PC-3 (cell line): ENCODE data around the gene CDKN2AIP. TPM values are rescaled to one million over a fixed set of nuclear protein-coding genes. Genes with fewer than 3 reads are reported as not detected.
"Not testable (repeated sequence)": the region's sequence is repeated elsewhere in the genome, so short reads cannot be mapped to it uniquely, and the experiment has no call there.

Experiments
- ATAC-seq: fragments of 200-7000 bp; cut with Tn5 transposase; 2 replicates; pipeline ENCODE4 v1.9.1; 2020; ENCODE audit warnings: mild to moderate bottlenecking, moderate library complexity
- BruUV-seq: library from RNA; stranded (reverse); fragments of 400-500 nt; replicated peaks from 2 replicates; lab custom pipeline; 2021; lab: Mats Ljungman, UMichigan
- CTCF ChIA-PET: fragments of 300-600 bp; sonication (Branson Sonifier 250); formaldehyde crosslinking; loops from one replicate; lab custom pipeline; 2022; ENCODE audit warnings: antibody characterized with exemption; lab: Charles Lee
- POLR2A ChIA-PET: fragments of 300-600 bp; sonication (Branson Sonifier 250); formaldehyde crosslinking; loops from one replicate; lab custom pipeline; 2022; ENCODE audit warnings: antibody characterized with exemption; ENCODE audit not compliant: unreplicated experiment; lab: Charles Lee
- DNase-seq: peaks from one replicate; pipeline ENCODE4 v3.0.0-alpha.2; 2015
- H2AFZ ChIP-seq: fragments of 300-600 bp; sonication (generic); 2 replicates; pipeline ENCODE4 v1.6.0; 2016; ENCODE audit warnings: antibody characterized with exemption, low read length
- H3F3A ChIP-seq: fragments of 300-600 bp; sonication (generic); one replicate; pipeline ENCODE4 v1.6.0; 2017; ENCODE audit warnings: antibody characterized with exemption, low read length, control low read depth, mild to moderate bottlenecking; ENCODE audit not compliant: unreplicated experiment
- H3K27ac ChIP-seq: fragments of 300-600 bp; sonication (generic); 2 replicates; pipeline ENCODE4 v1.5.1; 2016; ENCODE audit warnings: mild to moderate bottlenecking, low read length
- H3K27me3 ChIP-seq: fragments of 300-600 bp; sonication (generic); 2 replicates; pipeline ENCODE4 v1.6.1; 2016; ENCODE audit warnings: low read length, mixed read lengths
- H3K36me3 ChIP-seq: fragments of 300-600 bp; sonication (generic); 2 replicates; pipeline ENCODE4 v1.6.1; 2016; ENCODE audit warnings: low read depth, mixed run types, low read length, mixed read lengths
- H3K4me1 ChIP-seq: fragments of 300-600 bp; sonication (generic); 2 replicates; pipeline ENCODE4 v1.5.1; 2016; ENCODE audit warnings: low read length; ENCODE audit not compliant: insufficient read depth
- H3K4me2 ChIP-seq: fragments of 300-600 bp; sonication (generic); 2 replicates; pipeline ENCODE4 v1.6.0; 2016; ENCODE audit warnings: low read length
- H3K4me3 ChIP-seq: fragments of 300-600 bp; sonication (generic); 2 replicates; pipeline ENCODE4 v1.5.1; 2016; ENCODE audit warnings: mild to moderate bottlenecking, low read length, mixed read lengths
- H3K79me2 ChIP-seq: fragments of 300-600 bp; sonication (generic); 2 replicates; pipeline ENCODE4 v1.6.1; 2017; ENCODE audit warnings: low read length, mixed read lengths
- H3K9ac ChIP-seq: fragments of 300-600 bp; sonication (generic); 2 replicates; pipeline ENCODE4 v1.6.0; 2016; ENCODE audit warnings: mild to moderate bottlenecking, low read length
- H3K9me2 ChIP-seq: fragments of 300-600 bp; sonication (generic); replicated peaks from 2 replicates; pipeline ENCODE4 v1.6.1; 2016; ENCODE audit warnings: mixed run types, low read length, mixed read lengths
- H3K9me3 ChIP-seq: fragments of 300-600 bp; sonication (generic); 2 replicates; pipeline ENCODE4 v1.6.1; 2016; ENCODE audit warnings: low read length, mixed read lengths
- H4K20me1 ChIP-seq: fragments of 300-600 bp; sonication (generic); 2 replicates; pipeline ENCODE4 v1.6.1; 2016; ENCODE audit warnings: low read length, mixed read lengths
- EZH2 ChIP-seq: fragments of 300-600 bp; sonication (generic); IDR thresholded peaks from one replicate; pipeline ENCODE4 v1.6.1; 2017; ENCODE audit warnings: antibody characterized with exemption, mild to moderate bottlenecking, low read length; ENCODE audit not compliant: unreplicated experiment
- EZH2phosphoT487 ChIP-seq: fragments of 300-600 bp; sonication (generic); IDR thresholded peaks from 2 replicates; pipeline ENCODE4 v1.6.1; 2018; ENCODE audit warnings: mild to moderate bottlenecking, antibody characterized with exemption, low read length, borderline replicate concordance
- intact Hi-C: fragments of 100-400 bp; cut with micrococcal nuclease; formaldehyde crosslinking; loops from 2 replicates; pipeline ENCODE4 v1.9.0; 2023
- total RNA-seq: library from RNA; depleted of rRNA; stranded (reverse); fragments of >200 nt; gene quantifications from 2 replicates; pipeline ENCODE4 v1.2.3, GENCODE V29; 2014
- TF ChIP-seq, protein P1 (sequence below): fragments of 300-600 bp; sonication (generic); conservative IDR thresholded peaks from 2 replicates; pipeline ENCODE4 v1.5.1; 2017; ENCODE audit warnings: antibody characterized with exemption, low read depth, mild to moderate bottlenecking, low read length

The CDKN2AIP gene
- total RNA-seq, 1 experiment from 2014 or later, result 31.5 TPM

GRCh38 chr4:183430317-183430993, 14.0 kb upstream of the CDKN2AIP start:
- no peak for DNase-seq
- Histone ChIP-seq H3K4me3 (no peak overlapping the region), H3K9ac (no peak overlapping the region), H3K9me3 (no peaks in the 10 kb centered on the region), H3K27me3 (no peaks in the 10 kb centered on the region), H3K4me2 (no peak overlapping the region), H2AFZ (no peak overlapping the region), H3K27ac (no peak overlapping the region), H3K36me3 (no peaks in the 10 kb centered on the region), H4K20me1 (no peaks in the 10 kb centered on the region), H3F3A (no peaks in the 10 kb centered on the region), H3K79me2 (no peaks in the 10 kb centered on the region), H3K4me1 (no peaks in the 10 kb centered on the region), H3K9me2 (no peaks in the 10 kb centered on the region)
- ChIA-PET CTCF (no interaction called here), POLR2A (no interaction called here)
- BruUV-seq, result no TSS peak
- ATAC-seq, result no peak
- TF ChIP-seq, protein P1, sequence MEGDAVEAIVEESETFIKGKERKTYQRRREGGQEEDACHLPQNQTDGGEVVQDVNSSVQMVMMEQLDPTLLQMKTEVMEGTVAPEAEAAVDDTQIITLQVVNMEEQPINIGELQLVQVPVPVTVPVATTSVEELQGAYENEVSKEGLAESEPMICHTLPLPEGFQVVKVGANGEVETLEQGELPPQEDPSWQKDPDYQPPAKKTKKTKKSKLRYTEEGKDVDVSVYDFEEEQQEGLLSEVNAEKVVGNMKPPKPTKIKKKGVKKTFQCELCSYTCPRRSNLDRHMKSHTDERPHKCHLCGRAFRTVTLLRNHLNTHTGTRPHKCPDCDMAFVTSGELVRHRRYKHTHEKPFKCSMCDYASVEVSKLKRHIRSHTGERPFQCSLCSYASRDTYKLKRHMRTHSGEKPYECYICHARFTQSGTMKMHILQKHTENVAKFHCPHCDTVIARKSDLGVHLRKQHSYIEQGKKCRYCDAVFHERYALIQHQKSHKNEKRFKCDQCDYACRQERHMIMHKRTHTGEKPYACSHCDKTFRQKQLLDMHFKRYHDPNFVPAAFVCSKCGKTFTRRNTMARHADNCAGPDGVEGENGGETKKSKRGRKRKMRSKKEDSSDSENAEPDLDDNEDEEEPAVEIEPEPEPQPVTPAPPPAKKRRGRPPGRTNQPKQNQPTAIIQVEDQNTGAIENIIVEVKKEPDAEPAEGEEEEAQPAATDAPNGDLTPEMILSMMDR, result no peak
- no peak for TF ChIP-seq EZH2
- no peak for TF ChIP-seq EZH2phosphoT487
- intact Hi-C loops, result no loop called here

- Histone ChIP-seq H3K9ac (no peak overlapping the region), H3K9me3 (no peaks in the 10 kb centered on the region), H3K4me2 (no peak overlapping the region), H3K9me2 (no peaks in the 10 kb centered on the region), H3K36me3 (no peaks in the 10 kb centered on the region), H3K4me3 (no peak overlapping the region), H4K20me1 (no peaks in the 10 kb centered on the region), H3K4me1 (no peaks in the 10 kb centered on the region), H3F3A (no peaks in the 10 kb centered on the region), H3K27ac (no peak overlapping the region), H3K27me3 (no peaks in the 10 kb centered on the region), H3K79me2 (no peaks in the 10 kb centered on the region), H2AFZ (no peak overlapping the region)
- ATAC-seq, result no peak
- no TSS peak for BruUV-seq
- intact Hi-C loops, result no loop called here
- ChIA-PET POLR2A (no interaction called here), CTCF (no interaction called here)
- TF ChIP-seq, protein P1, result no peak
- TF ChIP-seq EZH2, result no peak
- TF ChIP-seq EZH2phosphoT487, result no peak
- no peak for DNase-seq
These were observed 13.5 kb upstream of the CDKN2AIP start for GRCh38 chr4:183430994-183431347.

DNA sequence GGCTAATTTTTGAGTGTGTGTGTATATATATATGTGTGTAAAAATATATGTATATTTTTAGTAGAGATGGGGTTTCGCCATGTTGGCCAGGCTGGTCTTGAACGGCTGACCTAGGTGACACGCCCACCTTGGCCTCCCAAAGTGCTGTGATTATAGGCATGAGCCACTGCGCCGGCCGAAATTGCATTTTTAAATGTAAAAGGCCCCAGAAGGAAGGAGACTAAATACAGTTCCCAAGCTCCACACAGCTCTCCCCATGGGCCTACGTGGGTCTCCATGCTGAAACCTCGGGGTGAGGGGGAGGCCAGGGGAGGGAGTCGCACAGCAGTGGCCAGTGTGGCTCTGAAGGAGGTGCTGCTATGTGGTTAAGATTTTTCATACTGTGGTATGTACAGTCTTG, 12.8 kb upstream of the CDKN2AIP start:
- H3K4me1 ChIP-seq, result no peaks in the 10 kb centered on the region
- H3K9me3 ChIP-seq, result no peaks in the 10 kb centered on the region
- H3K27ac ChIP-seq, result no peak overlapping the region
- no peak overlapping the region for H3K4me3 ChIP-seq
- no peak overlapping the region for H3K4me2 ChIP-seq
- no peak for DNase-seq
- POLR2A ChIA-PET, result no interaction called here
- H4K20me1 ChIP-seq, result no peaks in the 10 kb centered on the region
- no peaks in the 10 kb centered on the region for H3K36me3 ChIP-seq
- no peak overlapping the region for H3K9ac ChIP-seq
- H3F3A ChIP-seq, result no peaks in the 10 kb centered on the region
- H3K27me3 ChIP-seq, result no peaks in the 10 kb centered on the region
- CTCF ChIA-PET, result no interaction called here
- intact Hi-C loops, result no loop called here
- H2AFZ ChIP-seq, result no peak overlapping the region
- no peaks in the 10 kb centered on the region for H3K79me2 ChIP-seq
- no peaks in the 10 kb centered on the region for H3K9me2 ChIP-seq
- ATAC-seq, result no peak
- TF ChIP-seq EZH2, result no peak
- TF ChIP-seq, protein P1, result no peak
- TF ChIP-seq EZH2phosphoT487, result no peak
- no TSS peak for BruUV-seq

- H3K79me2 ChIP-seq, H3K27me3 ChIP-seq, H3K4me2 ChIP-seq, H3K9me2 ChIP-seq, H3F3A ChIP-seq, CTCF ChIA-PET, DNase-seq, POLR2A ChIA-PET, intact Hi-C loops, H3K9me3 ChIP-seq, H3K36me3 ChIP-seq, H3K27ac ChIP-seq, H2AFZ ChIP-seq, ATAC-seq, H4K20me1 ChIP-seq, H3K9ac ChIP-seq, BruUV-seq, H3K4me3 ChIP-seq: not testable (repeated sequence)
- peaks cover 11% of the 10 kb centered on the region for H3K4me1 ChIP-seq
These were observed 11.3 kb upstream of the CDKN2AIP start for GRCh38 chr4:183433183-183433582.
